GM12891 (cell line): ENCODE data around the gene ADGRL1. TPM values are rescaled to one million over a fixed set of nuclear protein-coding genes. Genes with fewer than 3 reads are reported as not detected.
A peak's percentile ranks its signal among the peaks of the same experiment; 100 is the strongest.
"Not testable (repeated sequence)": the region's sequence is repeated elsewhere in the genome, so short reads cannot be mapped to it uniquely, and the experiment has no call there.

Source experiments
- DNase-seq: peaks from one replicate; pipeline ENCODE4 v3.0.0; 2011; ENCODE audit warnings: low spot score; ENCODE audit not compliant: insufficient read length
- FAIRE-seq: peaks from 2 replicates; lab custom pipeline; 2011; peaks lifted over from hg19 to GRCh38; lab: Jason Lieb, UNC
- PAX5 ChIP-seq: IDR thresholded peaks from 2 replicates; pipeline ENCODE4 v1.6.1; 2011; ENCODE audit warnings: low read length, moderate library complexity, mild to moderate bottlenecking; ENCODE audit not compliant: insufficient read depth, severe bottlenecking
- POLR2A ChIP-seq: IDR thresholded peaks from 2 replicates; pipeline ENCODE4 v1.6.1; 2011; ENCODE audit warnings: low read depth, low read length, control low read depth
- POLR2AphosphoS5 ChIP-seq: IDR thresholded peaks from 2 replicates; pipeline ENCODE4 v1.6.1; 2011; ENCODE audit warnings: low read depth, low read length, control low read depth
- POU2F2 ChIP-seq: IDR thresholded peaks from 2 replicates; pipeline ENCODE4 v1.6.1; 2011; ENCODE audit warnings: low read depth, mild to moderate bottlenecking, control low read depth, low read length, moderate library complexity
- SPI1 ChIP-seq: IDR thresholded peaks from 2 replicates; pipeline ENCODE4 v1.6.1; 2011; ENCODE audit warnings: low read depth, low read length, control low read depth
- TAF1 ChIP-seq: IDR thresholded peaks from 2 replicates; pipeline ENCODE4 v1.6.1; 2011; ENCODE audit warnings: low read depth, low read length, control low read depth
- polyA plus RNA-seq: library from polyadenylated mRNA; unstranded; fragments of >200 nt; gene quantifications from one replicate; pipeline ENCODE4 v1.2.1, GENCODE V29; 2012; ENCODE audit warnings: low read depth, missing spikeins, inconsistent platforms; ENCODE audit not compliant: missing spikeins

The ADGRL1 gene
- polyA plus RNA-seq: 1.3 TPM

DNA sequence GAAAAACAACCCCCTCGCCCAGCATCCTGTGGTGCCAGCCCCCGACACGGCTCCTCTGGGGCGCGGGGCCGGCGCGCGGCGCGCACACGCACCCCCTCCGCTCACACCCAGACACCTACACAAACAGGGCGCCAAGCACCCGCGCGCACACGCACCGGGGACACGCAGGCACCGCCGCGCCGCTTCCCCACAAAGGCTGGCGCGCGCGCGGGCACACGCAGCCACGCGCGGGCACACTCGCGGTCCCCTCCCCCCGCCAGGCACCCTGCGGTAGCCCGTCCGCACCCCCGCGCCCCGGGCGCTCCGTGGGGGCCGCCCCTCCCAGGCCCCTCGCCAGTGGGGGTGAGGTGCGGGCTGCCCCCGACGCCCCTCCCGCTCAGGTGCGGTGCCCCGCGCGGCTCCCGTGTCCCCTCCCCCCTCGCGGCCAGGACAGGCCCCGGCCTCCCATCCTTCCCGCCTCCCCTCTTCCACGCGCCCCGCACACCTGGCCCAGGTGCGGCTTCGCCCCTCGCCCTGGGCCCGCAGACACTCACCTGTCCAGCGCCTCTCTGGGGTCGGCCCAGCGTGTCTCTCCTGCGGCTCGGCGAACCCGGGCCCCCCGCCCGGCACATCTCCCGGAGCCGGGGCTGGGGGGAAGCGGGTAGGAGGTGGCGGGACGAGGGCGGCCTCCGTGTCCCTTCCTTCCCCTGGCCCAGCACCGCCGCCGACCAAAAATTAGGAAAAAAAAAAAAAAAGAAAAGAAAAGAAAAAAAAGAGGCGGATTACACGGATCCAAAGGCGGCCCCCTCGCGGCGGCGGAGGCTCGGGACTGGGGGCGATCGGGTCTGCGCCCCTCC is at the start of gene ADGRL1:
ADGRL1 (minus strand) TSS at position 718 of the 836 bp plus-strand sequence. CDS start 22,567 bp downstream, outside the sequence.
- not testable (repeated sequence) for DNase-seq
- FAIRE-seq: peak; percentile 16

DNA sequence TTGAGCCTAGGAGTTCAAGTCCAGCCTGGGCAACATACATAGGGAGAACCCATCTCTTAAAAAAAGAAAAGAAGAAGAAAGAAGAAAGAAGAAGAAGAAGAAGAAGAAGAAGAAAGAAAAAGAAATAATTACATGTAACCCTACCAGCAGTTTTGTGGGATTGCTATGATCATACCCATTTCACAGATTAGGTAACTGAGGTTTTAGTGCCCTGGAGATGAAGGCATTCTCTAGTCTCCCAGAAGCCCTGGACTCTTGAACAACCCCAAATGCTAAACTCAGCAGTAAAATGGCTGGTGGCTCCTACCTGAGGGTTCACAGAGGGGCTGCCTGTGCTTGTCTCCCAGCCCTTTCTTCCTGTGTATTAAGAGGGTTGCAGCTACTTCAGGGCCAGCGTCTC is 49.3 kb upstream of the ADGRL1 start:
- not testable (repeated sequence) for DNase-seq, FAIRE-seq

DNA sequence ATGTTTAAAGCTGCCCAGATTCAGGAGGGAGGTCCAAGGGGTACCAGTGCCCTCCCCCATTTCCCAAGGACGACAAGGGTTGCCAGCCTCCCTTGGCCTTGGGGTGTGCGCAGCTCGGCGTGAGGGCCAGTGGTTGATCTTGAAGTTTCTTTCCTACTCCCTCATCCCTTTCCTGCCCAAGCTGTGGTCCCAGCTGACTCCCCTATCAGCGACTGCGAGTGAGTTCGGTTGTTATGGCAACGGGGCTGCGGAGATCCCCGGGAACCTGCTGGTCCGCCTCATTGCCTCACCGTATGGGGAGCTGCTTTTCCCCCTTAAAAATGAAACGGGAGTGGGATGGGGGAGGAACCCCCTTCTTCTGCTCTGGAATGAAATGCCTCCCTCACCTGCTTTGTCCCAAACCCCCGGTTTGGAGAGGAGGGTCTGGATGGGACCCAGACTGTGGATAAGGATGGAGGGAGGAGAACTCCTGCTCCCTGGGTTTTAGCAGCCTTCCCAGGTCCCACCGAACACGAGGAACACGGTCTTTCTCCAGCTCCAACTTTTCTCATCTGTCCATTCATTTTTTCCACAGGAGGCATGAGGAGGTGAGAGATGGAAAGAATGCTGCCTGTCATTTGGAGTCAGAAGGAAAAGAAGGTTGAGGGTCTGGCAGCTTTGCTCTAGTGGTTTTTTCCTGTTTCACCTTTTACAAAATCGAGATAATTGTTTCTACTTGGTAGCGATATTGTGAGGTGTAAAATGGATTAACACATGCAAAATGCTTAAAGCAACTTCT is 48.0 kb upstream of the ADGRL1 start:
- FAIRE-seq, DNase-seq: not testable (repeated sequence)

DNA sequence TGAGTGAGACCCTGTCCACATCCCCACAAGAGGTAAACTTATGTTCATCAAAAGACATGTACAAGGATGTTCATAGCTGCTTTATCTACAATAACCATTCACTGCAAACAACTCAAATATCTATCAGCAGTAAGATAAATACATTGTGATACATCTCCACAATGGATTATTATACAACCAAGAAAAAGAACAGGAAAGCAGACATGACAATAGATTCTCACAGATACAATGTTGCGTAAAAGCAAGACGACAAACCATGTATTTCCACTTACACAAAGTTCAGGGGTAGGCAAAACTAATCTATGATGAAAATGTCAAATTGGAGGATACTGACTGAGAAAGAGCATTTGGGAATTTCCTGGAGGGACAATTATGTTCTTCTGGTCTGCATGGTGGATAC is 46.2 kb upstream of the ADGRL1 start:
- not testable (repeated sequence) for FAIRE-seq, DNase-seq

DNA sequence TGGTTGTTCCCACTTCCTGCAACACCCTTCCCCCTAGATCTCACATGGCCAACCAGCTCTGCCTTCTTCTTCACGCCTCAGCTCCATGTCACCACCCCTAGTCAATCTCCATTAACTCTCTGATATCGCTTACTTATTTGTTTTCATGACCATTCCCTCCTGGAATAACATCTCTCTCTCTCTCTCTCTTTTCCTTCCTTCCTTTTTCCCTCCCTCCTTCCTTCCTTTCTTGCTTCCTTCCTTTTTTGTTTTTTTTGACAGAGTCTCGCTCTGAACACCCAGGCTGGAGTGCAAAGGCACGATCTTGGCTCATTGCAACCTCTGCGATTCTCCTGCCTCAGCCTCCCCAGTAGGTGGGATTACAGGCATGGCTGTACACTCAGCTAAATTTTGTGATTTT is 44.9 kb upstream of the ADGRL1 start:
- DNase-seq (no peak), FAIRE-seq (no peak)
- TF ChIP-seq POLR2A: no peak
- TF ChIP-seq POU2F2: no peak
- TF ChIP-seq SPI1: no peak
- no peak for TF ChIP-seq PAX5
- TF ChIP-seq TAF1: no peak
- TF ChIP-seq POLR2AphosphoS5: no peak

DNA sequence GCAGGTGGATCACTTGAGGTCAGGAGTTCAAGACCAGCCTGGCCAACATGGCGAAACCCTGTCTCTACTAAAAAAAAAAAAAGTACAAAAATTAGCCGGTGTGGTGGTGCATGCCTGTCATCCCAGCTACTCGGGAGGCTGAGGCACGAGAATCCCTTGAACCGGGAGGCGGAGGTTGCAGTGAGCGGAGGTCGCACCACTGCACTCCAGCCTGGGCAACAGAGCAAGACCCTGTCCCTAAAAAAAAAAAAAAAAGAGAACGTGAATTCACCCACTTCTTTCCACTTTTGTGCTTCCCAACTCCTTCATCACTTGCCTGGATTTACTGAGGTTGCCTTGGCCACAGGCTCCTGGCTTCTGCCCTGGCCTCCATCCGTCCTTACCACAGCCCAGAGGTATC is 44.3 kb upstream of the ADGRL1 start:
- not testable (repeated sequence) for DNase-seq, FAIRE-seq

DNA sequence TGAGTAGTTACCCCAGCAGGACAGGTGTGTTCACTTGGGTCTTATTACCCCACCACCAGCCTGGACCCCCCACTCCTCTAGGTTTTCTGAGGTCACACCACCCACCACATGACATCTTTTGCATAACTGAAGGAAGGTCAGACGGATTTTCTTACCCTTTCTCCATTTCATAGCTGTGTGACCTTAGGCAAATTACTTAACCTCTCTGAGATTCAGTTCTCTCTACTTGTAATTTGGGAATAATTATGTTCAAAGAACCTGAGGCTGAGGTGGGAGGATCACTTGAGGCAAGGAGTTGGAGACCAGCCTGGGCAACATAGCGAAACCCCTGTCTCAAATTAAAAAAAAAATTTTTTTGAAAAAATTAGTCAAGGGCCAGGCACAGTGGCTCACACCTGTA is 43.9 kb upstream of the ADGRL1 start:
- not testable (repeated sequence) for FAIRE-seq

DNA sequence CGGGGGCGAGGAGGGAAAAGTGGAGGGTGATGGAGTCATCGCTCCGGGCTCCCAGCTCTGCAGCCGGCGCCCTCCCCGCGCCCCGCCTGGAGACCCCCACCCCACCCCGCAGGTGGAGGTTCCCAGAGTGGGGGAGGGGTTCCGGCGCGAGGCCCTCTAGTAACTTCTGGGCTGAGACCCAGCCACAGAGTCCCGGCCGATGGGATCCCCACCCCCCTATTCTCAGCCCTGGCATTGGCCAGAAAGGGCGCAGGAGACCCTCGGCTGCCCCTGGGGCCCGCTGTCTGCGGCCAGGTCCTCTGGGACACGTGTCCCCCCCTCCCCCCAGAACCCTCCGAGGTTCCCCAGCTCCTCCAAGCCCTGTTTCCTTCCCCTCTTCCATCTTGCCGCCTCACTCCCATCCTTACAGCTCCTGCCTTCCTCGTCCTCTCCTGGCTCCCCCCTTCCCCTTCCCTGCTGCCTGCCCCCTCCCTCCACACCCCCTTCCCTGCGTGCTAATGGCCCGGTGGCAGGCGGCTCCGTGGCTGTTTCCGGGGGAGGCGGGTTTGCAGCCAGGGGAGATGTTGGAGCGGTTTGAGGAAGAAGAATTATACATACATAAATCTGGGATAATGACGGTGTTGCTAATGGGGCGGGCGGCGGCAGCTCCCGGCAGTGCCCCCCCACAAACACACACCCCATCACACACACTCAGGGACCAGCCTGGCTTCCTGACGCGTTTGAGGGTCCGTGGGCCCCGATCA is 43.2 kb upstream of the ADGRL1 start:
- DNase-seq, FAIRE-seq: not testable (repeated sequence)

More for the DNA sequence above, 43.9 kb upstream of the ADGRL1 start:
- not testable (repeated sequence) for DNase-seq

DNA sequence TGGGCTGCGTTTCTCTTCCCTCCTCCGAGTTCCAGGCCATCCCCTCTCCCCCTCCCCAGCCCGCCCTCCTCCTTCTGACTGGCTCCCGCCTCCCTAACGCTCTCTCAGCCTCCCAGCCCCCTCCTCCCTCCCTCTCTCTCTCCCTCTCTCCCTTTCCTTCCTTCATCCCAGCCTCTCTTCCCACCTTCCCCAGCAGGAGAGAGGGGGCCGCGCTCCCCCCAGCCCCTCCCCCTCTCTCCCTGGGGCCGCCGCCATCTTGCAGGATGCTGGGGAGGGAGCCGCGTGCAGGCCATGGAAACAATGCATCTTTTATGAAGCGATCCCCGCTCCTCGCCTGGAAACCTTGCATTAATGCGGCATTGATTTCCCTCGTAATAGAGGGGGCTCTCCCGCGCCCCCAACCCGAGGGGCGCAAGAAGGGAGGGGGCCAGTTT is 42.6 kb upstream of the ADGRL1 start:
- FAIRE-seq (no peak), DNase-seq (no peak)
- TF ChIP-seq POLR2AphosphoS5: no peak
- TF ChIP-seq TAF1: peak; percentile 8; the same call in 1 of the 2 replicates

DNA sequence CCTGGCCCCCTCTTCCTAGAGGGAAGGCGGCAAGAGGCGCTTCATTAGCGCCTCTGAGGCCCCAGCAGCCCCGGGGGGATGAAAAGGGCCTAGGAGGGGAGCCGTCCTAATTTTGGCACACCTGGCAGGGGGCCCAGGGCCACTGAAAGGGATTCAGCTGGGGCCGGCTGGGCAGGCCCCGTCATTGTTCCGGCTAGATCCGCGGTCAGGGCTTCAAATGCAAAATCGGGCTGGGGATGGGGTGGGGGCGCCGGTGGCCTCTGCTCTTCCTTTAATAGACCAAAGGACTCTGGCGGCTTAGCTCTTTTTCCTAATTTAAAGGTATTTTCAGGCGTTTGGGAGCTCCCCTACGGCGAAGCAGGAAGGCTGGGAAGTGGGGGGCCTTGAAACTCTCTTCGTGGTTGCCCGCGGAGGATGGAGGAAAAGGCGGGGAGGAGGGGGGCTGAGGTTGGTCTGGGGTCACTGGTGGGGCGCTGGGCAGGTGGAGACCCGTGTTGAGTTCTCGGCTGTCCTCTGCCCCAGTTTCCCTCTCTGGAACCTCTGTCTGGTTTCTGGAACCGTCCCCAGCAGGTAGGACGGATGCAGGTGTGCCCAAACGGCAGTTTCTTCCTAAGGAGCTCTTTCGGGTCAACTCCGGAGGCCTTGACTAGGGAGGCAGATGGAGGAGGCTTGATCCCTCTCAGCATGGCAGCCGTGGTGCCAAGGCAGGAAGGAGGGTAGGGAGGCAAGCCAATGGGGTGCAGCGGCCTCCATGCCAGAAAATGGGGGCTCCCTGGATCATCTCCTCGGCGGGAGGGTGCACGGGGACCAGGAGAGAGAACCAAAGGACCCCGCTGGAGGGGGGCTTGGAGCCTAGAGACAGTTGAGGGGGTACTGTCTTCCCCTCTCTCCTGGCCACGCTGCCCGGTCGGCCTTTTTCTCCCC is 41.8 kb upstream of the ADGRL1 start:
- FAIRE-seq: not testable (repeated sequence)

DNA sequence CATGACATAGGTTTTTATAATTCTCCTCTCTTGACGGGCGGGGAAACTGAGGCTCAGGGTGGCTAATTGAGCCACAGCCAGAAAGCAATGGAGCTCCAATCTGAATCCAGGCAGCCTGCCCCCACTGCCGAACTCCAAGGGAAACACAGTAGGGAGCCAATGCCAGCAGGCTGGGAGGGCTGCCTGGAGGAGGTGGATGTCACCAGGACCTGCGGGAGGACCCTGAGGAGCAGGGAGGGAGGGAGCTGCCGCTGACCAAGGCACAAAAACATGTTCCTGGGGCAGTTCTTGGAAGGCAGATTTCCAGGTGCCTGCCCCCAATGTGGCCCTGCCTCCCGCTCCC is 41.2 kb upstream of the ADGRL1 start:
- not testable (repeated sequence) for FAIRE-seq, DNase-seq

More for the DNA sequence above, 41.8 kb upstream of the ADGRL1 start:
- DNase-seq: not testable (repeated sequence)

DNA sequence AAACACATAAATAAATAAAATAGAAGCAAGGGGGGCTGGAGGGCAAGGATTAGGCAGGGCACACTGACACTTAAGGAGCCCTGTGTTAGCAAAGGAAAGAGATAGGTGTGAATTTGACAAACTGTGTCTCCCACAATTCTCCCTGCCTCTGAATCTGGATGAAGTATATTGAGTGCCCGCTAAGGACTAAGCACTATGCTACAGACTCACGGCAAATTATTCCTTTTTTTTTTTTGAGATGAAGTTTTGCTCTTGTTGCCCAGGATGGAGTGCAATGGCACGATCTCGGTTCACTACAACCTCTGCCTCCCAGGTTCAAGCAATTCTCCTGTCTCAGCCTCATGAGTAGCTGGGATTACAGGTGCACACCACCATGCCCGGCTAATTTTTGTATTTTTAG is 38.4 kb upstream of the ADGRL1 start:
- DNase-seq, FAIRE-seq: not testable (repeated sequence)

DNA sequence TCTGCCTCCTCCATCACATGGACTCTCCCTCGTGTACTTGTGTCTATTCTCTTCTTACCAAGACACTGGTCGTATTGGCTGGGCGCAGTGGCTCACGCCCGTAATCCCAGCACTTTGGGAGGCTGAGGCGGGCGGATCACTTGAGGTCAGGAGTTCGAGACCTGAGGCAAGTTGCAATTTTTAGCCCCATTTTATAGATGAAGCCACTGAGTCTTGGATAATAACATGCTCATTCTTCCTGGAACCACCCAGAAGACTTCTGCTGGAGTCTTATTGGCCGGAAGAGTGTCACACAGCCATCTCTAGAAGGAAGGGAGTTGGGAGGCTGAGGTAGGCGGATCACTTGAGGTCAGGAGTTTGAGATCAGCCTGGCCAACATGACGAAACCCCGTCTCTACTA is 37.7 kb upstream of the ADGRL1 start:
- FAIRE-seq, DNase-seq: not testable (repeated sequence)
